ENCODE measurements around the gene GALNT17.

DNA sequence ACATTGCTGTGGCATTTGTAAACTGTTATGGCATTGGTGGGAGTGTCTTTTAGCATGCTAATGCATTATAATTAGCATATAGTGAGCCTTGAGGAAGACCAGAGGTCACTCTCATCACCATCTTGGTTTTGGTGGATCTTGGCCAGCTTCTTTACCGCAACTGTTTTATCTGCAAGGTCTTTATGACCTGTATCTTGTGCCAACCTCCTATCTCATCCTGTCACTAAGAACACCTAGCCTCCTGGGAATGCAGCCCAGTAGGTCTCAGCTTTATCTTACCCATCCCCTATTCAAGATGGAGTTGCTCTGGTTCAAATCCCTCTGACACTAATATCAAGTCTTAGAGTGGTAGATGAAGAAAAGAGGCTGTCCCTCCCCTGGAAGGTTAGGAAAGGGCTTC is 506.2 kb downstream of the GALNT17 start:
- TF ChIP-seq EZH2 (IDR thresholded peaks at IDR 0.05) = no peak
- no peak for TF ChIP-seq FOXP2 (optimal IDR thresholded peaks at IDR 0.05; ENCODE audit: control extremely low read depth, extremely low read length, insufficient read depth)
- no peak for TF ChIP-seq POLR2AphosphoS5 (IDR thresholded peaks at IDR 0.05; ENCODE audit: borderline replicate concordance, low read depth, low read length)
